ENCODE results near the gene ZNF729. TPM values are rescaled to one million over a fixed set of nuclear protein-coding genes. Genes with fewer than 3 reads are reported as not detected.
"Not testable (repeated sequence)": the region's sequence is repeated elsewhere in the genome, so short reads cannot be mapped to it uniquely, and the experiment has no call there.

The ZNF729 gene
- total and polyA plus RNA-seq, 11 donors = not detected

DNA sequence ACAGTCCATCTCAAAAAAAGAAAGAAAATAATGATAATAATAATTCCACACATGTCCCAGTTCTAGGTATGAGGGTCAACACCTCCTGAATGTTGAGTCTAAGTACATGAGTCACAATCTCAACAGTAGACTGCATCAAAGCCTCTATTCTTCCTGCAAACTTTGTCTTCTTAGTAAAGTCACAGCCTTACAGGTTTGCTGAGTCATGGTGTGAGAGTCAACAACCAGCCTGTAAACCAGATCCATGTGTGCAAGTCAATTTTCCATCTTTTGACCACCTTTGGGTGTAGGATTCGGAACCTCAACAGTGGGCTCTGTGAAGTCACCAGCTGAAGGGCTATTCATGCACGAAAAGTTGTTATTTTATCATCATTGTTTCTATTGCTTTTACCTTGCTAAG lies 25.7 kb upstream of the ZNF729 start:
- H3K27me3 ChIP-seq = peaks cover 0 to 21% (median 0%) of the 10 kb centered on the region in 9 donors
- DNase-seq (no peak), ATAC-seq (no peak)
- no peaks in the 10 kb centered on the region for H3K36me3 ChIP-seq
- peaks cover 0 to 31% (median 0%) of the 10 kb centered on the region in 12 donors for H3K9me3 ChIP-seq
- no peak for TF ChIP-seq POLR2A (IDR thresholded peaks at IDR 0.05)
- TF ChIP-seq, protein P1, sequence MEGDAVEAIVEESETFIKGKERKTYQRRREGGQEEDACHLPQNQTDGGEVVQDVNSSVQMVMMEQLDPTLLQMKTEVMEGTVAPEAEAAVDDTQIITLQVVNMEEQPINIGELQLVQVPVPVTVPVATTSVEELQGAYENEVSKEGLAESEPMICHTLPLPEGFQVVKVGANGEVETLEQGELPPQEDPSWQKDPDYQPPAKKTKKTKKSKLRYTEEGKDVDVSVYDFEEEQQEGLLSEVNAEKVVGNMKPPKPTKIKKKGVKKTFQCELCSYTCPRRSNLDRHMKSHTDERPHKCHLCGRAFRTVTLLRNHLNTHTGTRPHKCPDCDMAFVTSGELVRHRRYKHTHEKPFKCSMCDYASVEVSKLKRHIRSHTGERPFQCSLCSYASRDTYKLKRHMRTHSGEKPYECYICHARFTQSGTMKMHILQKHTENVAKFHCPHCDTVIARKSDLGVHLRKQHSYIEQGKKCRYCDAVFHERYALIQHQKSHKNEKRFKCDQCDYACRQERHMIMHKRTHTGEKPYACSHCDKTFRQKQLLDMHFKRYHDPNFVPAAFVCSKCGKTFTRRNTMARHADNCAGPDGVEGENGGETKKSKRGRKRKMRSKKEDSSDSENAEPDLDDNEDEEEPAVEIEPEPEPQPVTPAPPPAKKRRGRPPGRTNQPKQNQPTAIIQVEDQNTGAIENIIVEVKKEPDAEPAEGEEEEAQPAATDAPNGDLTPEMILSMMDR (IDR thresholded peaks at IDR 0.05) = no peak
- no peak overlapping the region for H3K4me3 ChIP-seq
- 76 to 89% (median 85%) methylated on average over 2 of the region's 2 CpGs for WGBS, 4 donors
- intact Hi-C loops (cut with DNase I) = no loop called here
- no peaks in the 10 kb centered on the region for H3K4me1 ChIP-seq
- no peak overlapping the region for H3K27ac ChIP-seq

DNA sequence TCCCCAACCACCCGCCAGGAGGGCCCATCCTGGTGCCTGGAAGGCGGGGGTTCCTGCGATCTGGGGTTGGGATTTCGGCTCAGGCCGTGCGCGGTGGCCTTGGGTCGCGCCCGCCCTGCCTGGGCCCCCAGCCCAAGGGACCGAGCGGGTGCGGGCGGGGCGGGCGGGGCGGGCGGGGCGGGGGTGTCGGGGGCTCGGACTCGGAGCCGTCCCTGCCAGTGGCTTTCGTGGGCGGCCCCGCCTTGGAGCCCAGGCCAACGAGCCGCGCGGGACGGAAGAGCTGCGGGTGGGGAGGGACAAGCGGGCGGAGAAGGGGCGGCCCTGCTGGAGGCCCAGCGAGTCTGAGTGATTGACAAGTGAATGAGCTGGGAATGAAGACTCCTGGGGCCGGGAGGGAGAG lies 24.6 kb upstream of the ZNF729 start:
- intact Hi-C loops (cut with DNase I) = no loop called here
- TF ChIP-seq POLR2A (IDR thresholded peaks at IDR 0.05) = no peak
- TF ChIP-seq, protein P1 (IDR thresholded peaks at IDR 0.05) = no peak
- H3K4me3 ChIP-seq = no peak overlapping the region
- no peaks in the 10 kb centered on the region for H3K4me1 ChIP-seq
- ATAC-seq = no peak
- peaks cover 0 to 21% (median 0%) of the 10 kb centered on the region in 9 donors for H3K27me3 ChIP-seq
- H3K27ac ChIP-seq = no peak overlapping the region
- DNase-seq = no peak
- H3K9me3 ChIP-seq = peaks cover 0 to 41% (median 0%) of the 10 kb centered on the region in 12 donors
- 7 to 13% (median 10%) methylated on average over 13 to 37 of the region's 37 CpGs for WGBS, 4 donors
- H3K36me3 ChIP-seq = no peaks in the 10 kb centered on the region

DNA sequence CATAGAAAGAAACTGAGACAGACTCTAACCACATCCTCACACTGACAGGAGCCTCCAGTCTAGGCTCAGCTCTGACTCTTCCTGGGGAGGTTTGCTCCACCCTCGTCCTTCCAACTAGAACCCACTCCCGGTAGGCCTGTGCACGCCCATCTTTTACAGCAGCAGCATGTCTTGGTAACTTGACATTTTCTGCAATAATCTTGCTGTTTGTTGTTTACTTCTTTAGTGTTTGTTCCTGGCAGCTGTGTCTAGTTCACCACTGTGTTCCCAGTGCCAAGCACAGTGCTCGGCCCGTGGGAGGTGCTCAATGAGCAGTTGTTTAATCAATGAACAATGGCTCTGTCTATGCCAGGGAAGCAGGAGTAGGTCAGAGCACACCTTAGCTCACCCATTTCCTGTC lies 23.1 kb upstream of the ZNF729 start:
- Histone ChIP-seq H3K27ac (no peak overlapping the region), H3K4me1 (no peaks in the 10 kb centered on the region), H3K27me3 (peaks cover 0 to 21% (median 0%) of the 10 kb centered on the region in 9 donors), H3K9me3 (peaks cover 0 to 37% (median 0%) of the 10 kb centered on the region in 12 donors), H3K4me3 (no peak overlapping the region), H3K36me3 (no peaks in the 10 kb centered on the region)
- DNase-seq (no peak), ATAC-seq (no peak)
- WGBS, 4 donors = 84 to 90% (median 88%) methylated on average over 5 of the region's 5 CpGs
- intact Hi-C loops (cut with DNase I) = no loop called here
- no peak for TF ChIP-seq POLR2A (IDR thresholded peaks at IDR 0.05)
- TF ChIP-seq, protein P1 (IDR thresholded peaks at IDR 0.05) = no peak

DNA sequence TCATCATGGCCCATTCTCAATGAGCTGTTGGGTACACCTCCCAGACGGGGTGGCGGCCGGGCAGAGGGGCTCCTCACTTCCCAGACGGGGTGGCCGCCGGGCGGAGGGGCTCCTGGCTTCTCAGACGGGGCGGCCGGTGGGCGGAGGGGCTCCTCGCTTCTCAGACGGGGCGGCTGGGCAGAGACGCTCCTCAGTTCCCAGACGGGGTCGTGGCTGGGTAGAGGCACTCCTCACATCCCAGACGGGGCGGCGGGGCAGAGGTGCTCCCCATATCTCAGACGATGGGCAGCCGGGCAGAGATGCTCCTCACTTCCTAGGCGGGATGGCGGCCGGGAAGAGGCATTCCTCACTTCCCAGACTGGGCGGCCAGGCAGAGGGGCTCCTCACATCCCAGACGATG lies 35.3 kb downstream of the ZNF729 start:
- intact Hi-C loops (cut with DNase I); ATAC-seq; H3K4me1 ChIP-seq; DNase-seq; H3K27me3 ChIP-seq; H3K4me3 ChIP-seq; H3K36me3 ChIP-seq; H3K27ac ChIP-seq: not testable (repeated sequence)
- 89 to 94% (median 91%) methylated on average over 19 to 27 of the region's 27 CpGs for WGBS, 4 donors
- H3K9me3 ChIP-seq = peaks cover 0 to 72% (median 9%) of the 10 kb centered on the region in 12 donors

DNA sequence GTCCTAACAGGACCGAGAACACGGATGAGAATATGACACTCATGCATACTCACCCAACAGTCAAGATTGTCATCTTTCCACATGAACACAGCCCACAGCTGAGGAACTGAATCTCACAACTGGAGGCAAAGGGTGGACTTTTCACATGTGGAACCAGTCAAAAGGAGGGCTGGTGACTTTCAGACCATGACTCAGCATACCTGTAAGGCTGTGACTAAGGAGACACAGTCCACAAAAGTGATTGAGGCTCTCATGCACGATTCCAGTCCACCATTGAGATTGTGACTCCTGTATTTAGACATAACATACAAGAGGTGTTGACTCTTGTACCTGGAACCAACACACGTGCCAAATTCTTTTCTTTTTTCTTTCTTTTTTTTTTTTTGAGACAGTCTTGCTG lies 40.0 kb downstream of the ZNF729 start:
- WGBS, 4 donors = 75 to 90% (median 80%) methylated on average over 4 of the region's 4 CpGs
- TF ChIP-seq, protein P1 (IDR thresholded peaks at IDR 0.05) = no peak
- no peak for TF ChIP-seq POLR2A (IDR thresholded peaks at IDR 0.05)
- ATAC-seq (no peak), DNase-seq (no peak)
- Histone ChIP-seq H3K4me3 (no peak overlapping the region), H3K4me1 (no peaks in the 10 kb centered on the region), H3K27me3 (no peaks in the 10 kb centered on the region), H3K36me3 (no peaks in the 10 kb centered on the region), H3K27ac (no peak overlapping the region), H3K9me3 (peaks cover 0 to 75% (median 1%) of the 10 kb centered on the region in 12 donors)
- intact Hi-C loops (cut with DNase I) = no loop called here

Measured in heart left ventricle (tissue), 16 donors.